GM20431 (cell line): ENCODE measurements around the gene GALM.

Experiments
- in situ Hi-C: fragments of 300-500 bp; cut with MseI, MboI; formaldehyde crosslinking; loops from one replicate; pipeline ENCODE4 v1.15.0; 2020; ENCODE audit warnings: low sequenced_read_pairs; ENCODE audit not compliant: unreplicated experiment

GALM gene

DNA sequence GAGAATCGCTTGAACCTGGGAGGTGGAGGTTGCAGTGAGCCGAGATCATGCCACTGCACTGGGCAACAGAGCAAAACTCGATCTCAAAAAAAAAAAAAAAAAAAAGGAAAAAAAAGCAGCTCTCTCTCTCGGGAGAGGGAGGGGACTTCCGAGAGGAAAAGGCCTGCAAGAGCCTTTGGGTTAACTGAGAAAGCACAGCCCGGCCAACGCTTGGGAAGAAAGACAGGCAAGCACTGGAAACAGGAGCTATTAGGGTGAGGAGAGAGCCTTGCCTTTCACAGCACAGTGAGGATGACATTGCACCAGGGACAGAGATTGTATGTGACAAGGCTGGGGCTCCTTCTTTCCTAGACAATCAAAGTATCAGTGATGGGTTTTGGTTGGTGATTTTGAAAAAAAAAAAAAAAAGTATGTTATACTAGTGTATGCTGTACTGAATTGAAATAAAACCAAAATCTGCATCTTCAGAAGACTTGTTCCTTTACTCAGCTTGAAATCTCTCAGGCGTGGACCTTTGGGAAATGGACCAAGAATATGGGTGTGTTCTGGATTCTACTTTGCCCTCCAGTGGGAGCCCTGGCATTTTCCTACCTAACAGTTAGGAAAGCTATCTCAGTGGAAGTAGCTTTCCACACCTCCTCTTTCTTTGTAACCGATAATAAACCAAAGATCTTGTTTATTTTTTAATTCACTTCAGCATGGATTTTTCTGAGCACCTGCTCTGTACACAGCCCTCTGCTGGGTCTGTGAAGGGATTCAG lies 68.6 kb downstream of the GALM start:
- in situ Hi-C loops, result loop anchor here (10.0 kb wide), 1 partner anchor 150 kb away; no protein-coding TSS in a partner anchor

DNA sequence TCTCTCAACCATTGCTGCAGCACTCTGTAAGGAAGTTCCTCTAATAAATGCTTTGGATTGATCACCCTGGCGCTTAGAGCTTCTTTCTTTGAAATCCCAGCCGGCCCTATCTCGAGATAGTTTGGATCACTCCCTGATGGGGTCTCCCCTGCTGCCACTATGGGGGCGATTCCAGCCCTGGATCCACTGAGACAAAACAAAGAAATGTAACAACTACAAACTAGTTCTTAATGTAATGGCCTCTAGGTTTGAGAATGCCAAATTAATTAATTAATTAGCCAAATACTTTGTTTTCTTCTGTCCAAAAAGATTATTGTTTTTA lies 70.0 kb downstream of the GALM start:
- in situ Hi-C loops, result loop anchor here (10.0 kb wide), 1 partner anchor 151 kb away; no protein-coding TSS in a partner anchor

DNA sequence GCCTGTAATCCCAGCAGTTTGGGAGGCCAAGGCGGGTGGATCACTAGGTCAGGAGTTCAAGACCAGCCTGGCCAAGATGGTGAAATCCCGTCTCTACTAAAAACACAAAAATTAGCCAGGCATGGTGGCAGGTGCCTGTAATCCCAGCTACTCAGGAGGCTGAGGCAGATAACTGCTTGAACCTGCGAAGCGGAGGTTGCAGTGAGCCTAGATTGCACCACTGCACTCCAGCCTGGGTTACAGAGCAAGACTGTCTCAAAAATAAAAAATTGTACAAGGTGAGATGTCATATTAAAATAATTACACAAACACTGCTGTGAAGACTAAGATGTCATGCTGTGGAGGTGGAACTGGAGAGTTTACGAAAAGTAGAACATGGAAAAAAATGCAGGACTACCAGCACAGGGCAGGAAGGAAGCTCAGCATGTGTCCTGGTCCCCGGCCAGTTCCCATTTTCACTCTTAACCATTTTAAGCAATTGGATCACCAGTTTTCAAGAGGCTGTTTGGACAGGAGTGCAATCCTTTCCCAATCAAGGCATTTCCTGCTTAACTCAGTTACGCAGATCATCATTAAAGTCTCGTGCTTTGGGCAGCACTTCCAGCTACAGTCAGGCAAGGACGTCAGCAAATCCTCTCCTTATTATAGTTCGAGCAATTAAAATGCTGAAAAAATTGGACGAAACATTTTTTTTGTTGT lies 71.2 kb downstream of the GALM start:
- in situ Hi-C loops, result loop anchor here (10.0 kb wide), 1 partner anchor 152 kb away; no protein-coding TSS in a partner anchor

DNA sequence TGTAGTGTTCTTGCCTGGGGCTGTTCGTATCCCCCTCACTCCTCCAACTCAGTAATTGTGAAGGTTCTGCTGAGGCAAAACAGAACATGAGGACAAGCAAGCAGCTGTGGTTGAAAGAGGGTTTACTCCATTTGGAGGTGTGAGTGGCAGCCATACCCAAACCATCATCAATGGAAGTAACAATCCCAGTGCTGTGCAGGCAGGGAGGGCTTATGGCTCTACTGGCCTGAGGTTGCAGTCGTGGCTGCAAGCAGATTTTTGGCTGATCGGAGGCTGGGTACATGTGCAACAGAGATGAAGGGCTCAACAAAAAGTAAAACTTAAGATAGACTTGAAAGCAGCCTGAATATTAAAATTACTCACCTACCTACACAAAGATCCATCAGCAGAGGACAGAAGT lies 72.0 kb downstream of the GALM start:
- in situ Hi-C loops, result loop anchor here (10.0 kb wide), 1 partner anchor 153 kb away; no protein-coding TSS in a partner anchor

DNA sequence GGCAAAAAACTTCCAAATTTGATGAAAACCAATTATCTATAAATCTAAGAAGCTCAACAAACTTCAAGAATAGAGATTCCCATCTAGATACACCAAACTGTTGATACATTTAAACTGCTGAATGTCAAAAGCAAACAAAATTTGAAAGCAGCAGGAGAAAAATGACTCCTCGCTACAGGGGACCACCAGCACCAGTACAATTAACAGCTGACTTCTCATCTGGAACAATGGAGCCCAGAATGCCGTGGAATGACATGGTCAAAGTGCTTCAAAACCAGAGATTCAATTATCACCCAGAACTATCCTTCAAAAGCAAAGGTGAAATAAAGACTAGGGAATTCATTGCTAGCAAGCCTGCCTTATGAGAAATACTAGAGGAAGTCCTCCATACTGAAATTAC lies 73.6 kb downstream of the GALM start:
- in situ Hi-C loops, result loop anchor here (10.0 kb wide), 1 partner anchor 155 kb away; no protein-coding TSS in a partner anchor

DNA sequence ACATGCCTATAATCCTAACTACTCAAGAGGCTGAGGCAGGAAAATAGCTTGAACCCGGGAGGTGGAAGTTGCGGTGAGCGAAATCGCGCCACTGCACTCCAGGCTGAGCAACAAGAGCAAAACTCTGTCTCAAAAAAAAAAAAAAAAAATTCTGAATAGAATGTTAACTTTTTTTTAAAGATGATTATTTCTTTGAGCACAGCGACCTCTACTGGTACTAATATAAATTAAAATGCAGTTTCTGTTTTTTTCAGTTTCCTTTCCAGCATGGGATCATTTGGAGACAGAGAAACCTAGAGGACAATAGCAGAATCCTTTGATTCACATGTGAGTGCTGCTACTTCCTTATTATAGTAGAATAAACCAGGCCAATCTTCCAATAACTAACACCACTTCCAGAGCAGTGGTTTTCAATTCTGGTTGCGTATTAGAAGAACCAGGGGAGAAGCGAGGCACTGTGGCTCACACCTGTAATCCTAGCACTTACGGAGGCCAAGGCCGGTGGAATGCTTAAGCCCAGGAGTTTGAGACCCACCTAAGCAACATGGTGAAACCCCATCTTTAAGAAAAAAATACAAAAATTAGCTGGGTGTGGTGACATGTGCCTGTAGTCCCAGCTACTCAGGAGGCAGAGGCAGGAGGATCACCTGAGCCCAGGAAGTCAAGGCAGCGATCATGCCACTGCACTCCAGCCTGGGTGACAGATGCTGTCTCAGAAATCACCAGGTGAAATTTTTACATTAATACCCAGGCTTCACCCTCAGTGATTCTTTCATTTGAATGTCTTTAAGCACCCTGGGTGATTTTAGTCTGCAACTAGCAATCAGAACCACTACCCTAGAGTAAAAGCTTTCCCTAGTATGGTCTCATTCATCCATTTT lies 75.2 kb downstream of the GALM start:
- in situ Hi-C loops, result no loop called here

DNA sequence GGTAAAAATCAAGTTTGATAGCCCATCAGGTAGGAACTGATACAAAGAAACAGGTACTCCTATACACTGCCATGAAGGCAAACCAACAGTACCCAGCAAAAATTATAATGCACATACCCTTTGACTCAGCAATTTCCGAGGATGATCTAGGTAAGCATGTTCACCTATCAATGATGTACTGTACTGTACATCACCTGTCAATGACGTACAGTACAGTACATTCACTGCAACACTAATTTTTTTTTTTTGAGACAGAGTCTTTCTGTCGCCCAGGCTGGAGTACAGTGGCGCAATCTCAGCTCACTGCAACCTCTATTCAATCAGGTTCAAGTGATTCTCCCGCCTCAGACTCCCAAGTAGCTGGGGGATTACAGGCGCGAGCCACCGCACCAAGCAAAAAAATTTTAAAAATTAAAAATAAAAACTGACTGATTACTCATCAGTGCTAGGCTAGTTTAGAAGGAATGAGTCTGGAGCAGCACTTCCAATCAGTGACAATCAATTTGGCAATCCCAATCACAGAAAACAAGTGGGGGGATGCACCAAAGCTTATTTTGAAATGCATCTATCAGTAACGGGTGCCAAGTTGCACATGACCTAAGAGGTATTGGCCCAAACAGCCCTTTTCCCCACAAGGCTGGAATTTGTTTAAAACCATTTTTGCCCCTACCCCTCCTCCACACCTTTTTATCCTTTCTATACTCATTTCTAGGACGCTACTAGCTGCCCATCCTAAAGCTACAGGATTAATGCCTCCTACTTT lies 77.1 kb downstream of the GALM start:
- in situ Hi-C loops, result no loop called here

DNA sequence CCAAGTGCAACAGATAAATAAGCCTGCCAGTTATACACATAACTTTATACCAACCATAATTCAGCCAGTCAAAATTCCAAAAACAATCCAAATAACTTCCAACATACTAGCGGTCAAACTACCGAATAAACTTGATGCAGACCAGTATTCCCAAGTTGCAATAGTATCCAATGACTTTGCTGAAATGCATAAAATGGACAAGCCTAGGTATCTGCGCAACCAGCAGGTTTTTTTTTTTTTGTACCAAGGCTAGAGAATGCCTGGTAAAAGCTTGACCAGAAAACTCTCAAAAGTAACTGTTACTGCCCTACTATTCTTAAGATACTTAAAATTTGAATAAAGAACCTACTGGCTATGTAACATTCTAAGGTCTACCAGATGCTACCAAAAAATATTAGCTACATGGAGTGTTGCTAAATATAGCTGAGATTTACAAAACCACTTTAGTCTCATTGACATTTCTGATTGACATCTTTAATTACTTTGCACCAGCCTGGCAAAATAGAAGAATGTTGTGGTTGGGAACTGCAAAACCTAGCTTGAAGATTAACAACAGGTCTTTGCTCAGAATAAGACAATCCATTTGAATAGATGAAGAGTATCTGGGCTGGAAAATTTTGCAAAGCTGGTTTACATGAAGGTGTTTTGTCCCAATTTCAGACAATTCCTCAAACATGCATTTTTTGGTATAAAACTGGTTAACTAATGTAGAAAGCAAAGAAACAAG lies 77.9 kb downstream of the GALM start:
- in situ Hi-C loops, result no loop called here

DNA sequence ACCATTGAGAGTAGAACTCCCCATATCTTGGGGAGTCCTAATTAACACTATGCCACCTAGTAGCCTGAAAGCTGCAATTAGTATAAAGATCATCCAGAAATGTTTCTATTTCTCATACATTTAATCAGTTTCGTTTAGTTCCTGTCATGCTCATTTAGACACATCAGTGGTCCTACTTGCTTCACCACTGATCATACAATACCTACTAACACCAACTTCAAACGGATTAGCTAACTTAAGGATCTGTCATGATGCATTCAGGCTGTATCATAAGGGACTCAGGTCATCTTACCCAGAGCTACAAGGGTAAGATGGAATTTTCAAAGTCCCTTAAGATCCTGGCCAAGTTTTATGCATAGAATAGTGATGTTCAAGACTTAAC lies 78.5 kb downstream of the GALM start:
- in situ Hi-C loops, result no loop called here

DNA sequence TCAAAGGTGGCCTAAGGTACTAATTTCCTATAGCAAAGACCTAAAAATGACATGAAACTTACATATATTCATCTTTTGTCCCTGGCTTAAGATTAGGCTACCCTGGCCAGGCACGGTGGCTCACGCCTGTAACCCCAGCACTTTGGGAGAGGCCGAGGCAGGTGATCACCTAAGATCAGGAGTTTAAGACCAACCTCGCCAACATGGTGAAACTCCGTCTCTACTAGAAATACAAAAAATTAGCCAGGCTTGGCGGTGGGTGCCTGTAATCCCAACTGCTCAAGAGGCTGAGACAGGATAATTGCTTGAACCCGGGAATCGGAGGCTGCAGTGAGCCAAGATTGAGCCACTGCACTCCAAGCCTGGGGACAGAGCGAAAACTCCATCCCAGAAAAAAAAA lies 79.4 kb downstream of the GALM start:
- in situ Hi-C loops, result no loop called here

DNA sequence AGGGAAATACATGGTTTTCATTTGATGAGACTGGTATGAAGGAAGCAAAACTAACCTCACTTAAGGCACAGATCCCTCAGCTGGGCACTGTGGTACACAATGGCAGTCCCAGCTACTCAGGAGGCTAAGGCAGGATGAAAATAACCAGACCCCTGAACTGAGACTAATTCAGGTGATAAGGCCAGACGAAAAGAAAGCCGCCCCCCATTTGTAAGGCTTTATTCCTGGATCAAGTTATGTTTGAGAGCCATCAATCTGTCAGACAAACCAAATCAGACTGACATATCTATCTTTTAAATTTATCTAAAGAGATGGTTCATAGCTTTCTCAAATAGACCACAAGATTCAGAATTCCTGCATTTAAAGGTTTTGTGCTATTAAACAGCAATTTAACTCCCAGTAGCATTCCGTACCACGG lies 81.1 kb downstream of the GALM start:
- in situ Hi-C loops, result no loop called here

DNA sequence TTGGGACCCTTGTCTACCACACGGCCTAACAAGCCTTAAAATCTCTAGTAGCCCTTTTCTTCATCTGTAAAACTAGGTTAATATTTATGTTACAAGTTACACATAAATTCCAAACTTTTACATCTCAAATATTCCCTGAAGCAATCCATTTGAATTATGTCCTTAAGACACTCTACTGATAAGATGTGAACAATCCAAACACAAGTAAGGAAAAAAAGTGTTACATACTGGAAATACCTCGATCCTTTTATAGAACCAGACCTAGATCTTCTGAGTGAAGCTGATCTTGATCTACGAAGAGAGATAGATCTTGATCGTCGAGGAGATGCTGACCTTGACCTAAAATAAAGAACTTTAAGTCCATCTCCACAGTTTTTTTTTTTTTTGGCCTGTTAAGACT lies 81.9 kb downstream of the GALM start:
- in situ Hi-C loops, result no loop called here

DNA sequence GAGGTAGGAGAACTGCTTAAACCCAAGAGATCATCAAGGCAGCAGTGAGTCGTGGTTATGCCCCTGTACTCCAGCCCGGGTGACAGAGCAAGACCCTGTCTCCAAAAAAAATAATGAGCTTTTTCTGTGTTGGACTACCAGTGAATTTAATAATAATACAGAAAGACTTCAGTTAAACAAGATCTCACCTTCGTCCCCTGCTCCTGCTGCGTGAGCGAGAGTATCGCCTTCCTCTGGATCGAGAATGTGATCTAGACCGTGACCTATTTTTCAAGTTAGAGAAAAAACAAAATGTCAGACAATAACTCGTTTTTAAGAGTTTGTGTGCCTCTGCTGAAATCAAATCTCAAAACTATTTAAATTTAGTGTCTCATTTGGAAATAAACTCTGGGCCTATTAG lies 82.5 kb downstream of the GALM start:
- in situ Hi-C loops, result no loop called here

DNA sequence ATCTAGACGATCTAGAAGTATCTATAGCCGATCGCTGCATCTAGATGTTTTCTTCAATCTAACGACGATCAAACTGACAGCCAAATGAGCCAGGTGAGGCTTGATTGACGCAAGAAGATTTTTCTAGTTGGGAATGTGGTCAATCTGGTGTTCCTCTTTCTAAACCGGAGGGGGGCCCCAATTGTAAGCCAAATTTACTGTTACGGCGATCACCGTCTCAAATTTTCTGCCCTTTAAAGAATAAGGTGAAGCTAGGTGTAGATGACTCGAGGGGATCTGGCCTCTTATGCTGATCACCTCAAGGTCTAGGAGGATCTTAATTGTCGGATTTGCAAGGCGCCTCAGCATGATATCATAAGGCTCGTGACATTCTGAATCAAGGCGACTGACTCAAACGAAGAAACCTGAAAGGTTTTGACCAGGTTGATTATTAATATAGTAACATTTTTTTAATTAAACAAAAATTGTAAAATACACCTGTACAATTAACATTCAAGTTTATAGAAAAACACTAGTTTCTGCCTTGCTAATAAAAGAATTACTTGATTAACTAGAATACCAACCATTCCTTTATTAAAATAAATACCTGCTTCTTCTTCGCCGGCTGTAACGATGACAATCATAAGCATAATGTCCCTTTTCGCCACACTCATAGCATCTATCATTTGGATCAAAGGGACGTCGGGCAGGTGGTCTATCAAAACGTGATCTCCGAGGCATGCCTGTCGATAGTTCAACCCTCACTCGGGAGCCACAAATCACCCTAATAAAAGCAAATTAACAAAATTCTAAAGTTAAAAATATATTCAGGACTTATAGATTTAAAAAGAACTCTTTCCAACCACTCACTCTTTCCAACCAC lies 83.3 kb downstream of the GALM start:
- in situ Hi-C loops, result no loop called here

DNA sequence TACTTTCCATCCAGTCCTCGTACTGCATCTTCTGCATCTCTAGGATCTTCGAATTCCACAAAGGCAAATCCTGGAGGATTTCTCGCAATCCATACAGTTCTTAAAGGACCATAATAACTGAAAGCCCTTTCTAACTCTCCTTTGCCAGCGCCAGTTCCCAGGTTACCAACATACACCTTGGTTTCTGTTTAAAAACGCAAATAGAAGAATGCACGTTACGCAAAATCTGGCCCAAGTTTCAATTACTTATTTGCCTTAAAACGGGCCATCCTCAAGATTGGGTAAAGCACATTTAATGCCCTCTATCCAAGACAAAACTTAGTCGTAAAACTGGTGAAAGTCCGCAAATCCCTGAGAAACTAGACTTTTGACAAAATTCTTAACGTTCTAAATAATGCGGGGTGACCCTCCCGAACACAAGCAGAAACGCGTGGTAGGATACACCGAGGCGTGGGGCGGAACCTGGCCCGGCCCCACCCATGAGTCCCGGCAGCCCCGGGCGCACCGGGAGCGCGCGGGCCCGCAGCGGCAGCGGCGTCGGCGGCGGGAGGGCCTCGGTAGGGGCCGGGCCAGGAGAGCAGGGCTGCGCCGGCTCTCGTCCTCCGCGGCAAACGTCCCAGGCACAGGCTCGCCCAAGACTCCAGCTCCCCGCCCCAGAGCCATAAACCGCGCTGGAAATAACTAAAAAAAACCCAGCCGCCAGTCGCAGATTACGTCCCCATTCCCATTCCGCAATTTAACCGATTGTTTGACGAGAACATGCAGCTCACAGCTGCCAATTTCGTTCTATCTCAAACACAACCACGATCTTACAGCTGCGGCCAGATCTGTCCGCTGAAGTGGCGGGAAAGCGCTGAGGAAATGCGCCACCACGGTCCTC lies 84.3 kb downstream of the GALM start:
- in situ Hi-C loops, result no loop called here

DNA sequence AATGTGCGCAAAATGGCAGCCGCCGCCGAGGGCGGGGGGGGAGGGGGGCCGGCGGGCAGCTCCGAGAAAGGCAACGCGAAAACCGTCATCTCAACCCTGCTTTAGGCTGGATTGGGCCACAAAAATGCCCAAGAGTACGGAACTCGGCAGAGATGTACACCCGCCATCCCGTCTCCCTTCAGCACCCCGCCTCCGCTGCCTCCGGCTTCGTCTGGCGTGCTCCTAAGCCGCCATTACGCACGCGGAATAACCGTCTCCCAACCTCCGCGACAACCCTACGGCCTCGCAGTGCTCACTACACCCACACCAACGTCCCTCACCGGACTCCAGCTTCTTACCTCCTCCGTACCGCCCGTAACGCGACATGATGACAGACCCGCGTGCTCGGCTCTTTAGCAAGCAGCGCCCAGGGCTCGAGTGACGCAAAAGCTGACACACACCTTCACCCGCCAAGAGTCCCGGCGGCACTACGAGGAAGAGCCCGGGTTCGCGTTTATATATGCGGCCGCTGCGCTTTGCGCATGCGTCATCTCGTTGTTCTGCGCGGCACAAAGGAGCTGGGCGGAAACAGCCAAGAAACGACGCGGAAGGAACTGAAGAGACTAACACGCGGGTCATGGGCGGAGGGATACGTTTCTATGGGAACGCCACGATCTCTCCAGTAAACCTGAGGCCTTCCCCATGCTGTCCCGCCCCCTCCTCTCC lies 85.1 kb downstream of the GALM start, which contains the start of gene SRSF7:
Gene SRSF7, minus strand, starts transcription at position 471 of the 705 bp plus-strand sequence. Its CDS starts 105 bp downstream, at position 366.
- in situ Hi-C loops, result no loop called here
